Upper lobe of right lung (tissue), 1 donor: ENCODE measurements around the gene HIBADH. TPM values are rescaled to one million over a fixed set of nuclear protein-coding genes. Genes with fewer than 3 reads are reported as not detected.

Experiments used
- ATAC-seq: fragments of 200-7000 bp; cut with Tn5 transposase; one replicate; pipeline ENCODE4 v1.9.1; 2020; ENCODE audit warnings: mild to moderate bottlenecking, moderate library complexity
- DNase-seq: peaks from one replicate; pipeline ENCODE4 v3.0.0-alpha.2; 2020
- H3K27ac ChIP-seq: fragments of 200-600 bp; one replicate; pipeline ENCODE4 v1.8.0; 2022
- H3K27me3 ChIP-seq: fragments of 200-600 bp; one replicate; pipeline ENCODE4 v1.8.0; 2022; ENCODE audit warnings: mild to moderate bottlenecking
- H3K36me3 ChIP-seq: fragments of 200-600 bp; one replicate; pipeline ENCODE4 v1.8.0; 2022
- H3K4me1 ChIP-seq: fragments of 200-600 bp; one replicate; pipeline ENCODE4 v1.8.0; 2022
- H3K4me3 ChIP-seq: fragments of 200-600 bp; one replicate; pipeline ENCODE4 v1.8.0; 2022; ENCODE audit warnings: mild to moderate bottlenecking
- H3K9me3 ChIP-seq: fragments of 200-600 bp; one replicate; pipeline ENCODE4 v1.8.0; 2022
- intact Hi-C: fragments of 100-400 bp; cut with DNase I; formaldehyde crosslinking; loops from one replicate; pipeline ENCODE4 v1.11.0; 2022
- total RNA-seq: library from RNA; stranded (reverse); fragmentation: NEBNext Ultra II Directional; extraction: Animal tissue kit (Norgen Biotek cat#: 25700); gene quantifications from one replicate; pipeline ENCODE4 v1.2.1, GENCODE V29; 2021
- TF ChIP-seq, protein P1 (sequence below): fragments of 200-600 bp; IDR thresholded peaks from one replicate; pipeline ENCODE4 v1.8.0; 2022; ENCODE audit warnings: antibody characterized with exemption
- donor health status: DM: no; HTN: yes; CAD: no; lungs with severe emphysema.

Gene HIBADH
- total RNA-seq, 1 donor from 2014 or later, result 23.7 TPM

DNA sequence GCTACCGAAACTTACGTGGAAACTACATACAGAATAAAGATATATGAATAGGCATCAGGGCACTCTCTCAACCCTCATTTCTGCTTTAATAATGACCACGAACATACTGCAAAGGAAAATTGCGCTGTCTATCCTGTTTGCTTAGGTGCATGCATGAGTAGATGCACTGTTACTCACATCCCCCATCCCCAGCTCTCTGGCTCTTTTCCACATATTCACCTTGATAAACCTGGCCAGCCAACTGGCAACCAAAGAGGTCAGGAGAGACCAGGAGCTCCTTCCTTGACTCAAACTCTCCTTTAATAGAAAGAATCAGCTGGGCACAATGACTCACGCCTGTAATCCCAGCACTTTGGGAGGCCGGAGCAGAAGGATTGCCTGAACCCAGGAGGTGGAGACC is 29.6 kb downstream of the HIBADH start:
- DNase-seq (no peak), ATAC-seq (no peak)
- TF ChIP-seq, protein P1, sequence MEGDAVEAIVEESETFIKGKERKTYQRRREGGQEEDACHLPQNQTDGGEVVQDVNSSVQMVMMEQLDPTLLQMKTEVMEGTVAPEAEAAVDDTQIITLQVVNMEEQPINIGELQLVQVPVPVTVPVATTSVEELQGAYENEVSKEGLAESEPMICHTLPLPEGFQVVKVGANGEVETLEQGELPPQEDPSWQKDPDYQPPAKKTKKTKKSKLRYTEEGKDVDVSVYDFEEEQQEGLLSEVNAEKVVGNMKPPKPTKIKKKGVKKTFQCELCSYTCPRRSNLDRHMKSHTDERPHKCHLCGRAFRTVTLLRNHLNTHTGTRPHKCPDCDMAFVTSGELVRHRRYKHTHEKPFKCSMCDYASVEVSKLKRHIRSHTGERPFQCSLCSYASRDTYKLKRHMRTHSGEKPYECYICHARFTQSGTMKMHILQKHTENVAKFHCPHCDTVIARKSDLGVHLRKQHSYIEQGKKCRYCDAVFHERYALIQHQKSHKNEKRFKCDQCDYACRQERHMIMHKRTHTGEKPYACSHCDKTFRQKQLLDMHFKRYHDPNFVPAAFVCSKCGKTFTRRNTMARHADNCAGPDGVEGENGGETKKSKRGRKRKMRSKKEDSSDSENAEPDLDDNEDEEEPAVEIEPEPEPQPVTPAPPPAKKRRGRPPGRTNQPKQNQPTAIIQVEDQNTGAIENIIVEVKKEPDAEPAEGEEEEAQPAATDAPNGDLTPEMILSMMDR, result no peak
- Histone ChIP-seq H3K9me3 (no peaks in the 10 kb centered on the region), H3K4me3 (no peak overlapping the region), H3K27me3 (no peaks in the 10 kb centered on the region), H3K36me3 (no peaks in the 10 kb centered on the region), H3K4me1 (peaks cover 18% of the 10 kb centered on the region), H3K27ac (no peak overlapping the region)
- intact Hi-C loops, result no loop called here

DNA sequence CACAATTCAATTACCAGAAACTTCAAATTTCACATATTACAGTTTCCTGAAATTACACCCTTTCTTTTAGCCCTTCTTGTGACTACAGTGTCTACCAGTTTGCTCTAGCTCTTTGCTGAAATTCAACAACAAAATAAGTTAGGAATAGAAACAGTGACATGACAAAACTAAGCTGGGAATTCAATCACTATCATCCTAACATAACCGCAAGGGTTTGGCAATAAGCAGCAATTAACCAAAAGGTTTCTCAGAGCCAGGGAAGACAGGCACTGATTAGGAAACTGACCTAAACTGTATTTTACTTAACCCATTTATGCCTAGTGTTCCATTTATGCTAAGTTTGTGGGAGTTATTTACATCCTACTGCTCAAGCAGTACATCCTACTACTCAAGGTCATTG is 31.3 kb downstream of the HIBADH start:
- Histone ChIP-seq H3K4me3 (no peak overlapping the region), H3K27me3 (no peaks in the 10 kb centered on the region), H3K9me3 (no peaks in the 10 kb centered on the region), H3K27ac (no peak overlapping the region), H3K36me3 (no peaks in the 10 kb centered on the region), H3K4me1 (peaks cover 13% of the 10 kb centered on the region)
- ATAC-seq (no peak), DNase-seq (no peak)
- intact Hi-C loops, result no loop called here
- TF ChIP-seq, protein P1, result no peak

DNA sequence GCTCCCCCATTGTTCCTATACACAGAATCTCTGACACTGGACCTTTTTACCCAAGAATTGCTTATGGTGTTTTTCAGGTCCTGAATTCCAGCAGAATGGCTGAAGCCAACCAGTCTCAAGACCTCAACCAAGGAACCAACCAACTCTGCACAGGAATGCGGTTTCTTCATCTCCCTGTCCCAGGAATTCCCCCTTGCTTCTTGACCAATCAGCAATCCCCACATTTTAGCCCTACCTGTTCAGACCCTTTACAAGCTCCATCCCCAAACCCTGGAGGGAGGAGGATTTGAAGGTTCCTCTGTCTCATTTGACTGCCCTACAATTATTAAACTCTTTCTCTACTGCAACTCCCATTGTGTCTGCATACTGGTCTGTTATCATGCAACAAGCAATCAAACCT is 35.5 kb downstream of the HIBADH start:
- no peak for DNase-seq
- intact Hi-C loops, result no loop called here
- no peak overlapping the region for H3K27ac ChIP-seq

DNA sequence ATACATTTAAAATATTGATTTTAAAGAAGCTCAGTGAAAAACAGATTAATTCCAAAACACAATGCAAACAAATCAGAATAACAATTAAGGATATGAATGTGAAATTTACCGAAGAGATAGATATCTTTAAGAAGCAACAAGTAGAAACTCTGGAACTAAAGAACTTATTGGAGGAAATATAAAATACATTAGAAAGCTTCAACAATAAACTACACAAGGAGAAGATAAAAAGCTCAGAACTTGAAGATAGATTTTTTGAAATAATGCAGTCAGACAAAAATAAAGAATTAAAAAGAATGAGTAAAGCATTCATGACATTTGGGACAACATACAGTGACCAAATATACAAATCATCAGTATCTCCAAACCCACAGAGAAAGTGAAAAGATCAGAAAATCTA is 43.2 kb downstream of the HIBADH start:
- Histone ChIP-seq H3K4me1 (no peaks in the 10 kb centered on the region), H3K36me3 (no peaks in the 10 kb centered on the region), H3K27me3 (no peaks in the 10 kb centered on the region), H3K27ac (no peak overlapping the region), H3K9me3 (peaks cover 20% of the 10 kb centered on the region), H3K4me3 (no peak overlapping the region)
- intact Hi-C loops, result no loop called here
- no peak for ATAC-seq
- TF ChIP-seq, protein P1, result no peak
- DNase-seq, result no peak

More for the DNA sequence above, 35.5 kb downstream of the HIBADH start:
- TF ChIP-seq, protein P1, result no peak
- H3K4me1 ChIP-seq, result peaks cover 3% of the 10 kb centered on the region
- ATAC-seq, result no peak
- H3K4me3 ChIP-seq, result no peak overlapping the region
- H3K9me3 ChIP-seq, result no peaks in the 10 kb centered on the region
- H3K27me3 ChIP-seq, result no peaks in the 10 kb centered on the region
- no peaks in the 10 kb centered on the region for H3K36me3 ChIP-seq

DNA sequence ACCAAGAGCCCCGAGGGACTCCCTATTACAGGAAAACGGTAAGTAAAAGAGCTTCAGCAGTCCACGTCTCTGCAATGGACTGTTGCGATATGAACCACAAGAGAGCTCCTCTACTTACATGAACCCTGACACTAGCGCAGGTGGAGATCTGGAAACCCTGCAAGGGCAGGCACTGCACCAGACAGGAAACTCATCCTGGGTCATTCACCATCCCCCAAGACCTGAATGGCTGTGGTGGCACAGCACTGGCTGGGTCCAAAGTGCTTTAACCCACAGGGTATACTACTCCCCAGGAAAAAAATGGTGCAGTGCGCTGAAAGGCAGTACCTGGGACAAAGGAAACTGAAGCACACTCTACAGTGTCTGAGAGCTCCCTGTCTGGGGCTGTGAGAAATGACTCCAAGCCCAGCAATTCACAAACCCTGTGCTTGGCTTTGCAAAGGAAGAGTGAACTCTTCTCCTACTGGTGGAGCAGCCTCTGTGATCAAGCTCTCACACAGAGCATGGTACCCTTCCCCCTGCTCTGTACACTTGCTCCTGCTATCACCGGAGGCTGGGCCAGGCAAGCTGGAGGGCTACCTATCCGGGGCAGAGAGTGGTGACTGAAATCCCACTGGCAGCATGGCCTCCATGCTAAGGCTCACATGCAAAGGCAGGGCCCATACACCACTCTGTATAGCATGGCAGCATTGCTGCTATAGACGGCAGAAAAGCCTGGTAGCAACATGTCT is 44.9 kb downstream of the HIBADH start:
- H3K36me3 ChIP-seq, result no peaks in the 10 kb centered on the region
- H3K9me3 ChIP-seq, result peaks cover 20% of the 10 kb centered on the region
- H3K27ac ChIP-seq, result no peak overlapping the region
- intact Hi-C loops, result no loop called here
- TF ChIP-seq, protein P1, result no peak
- no peaks in the 10 kb centered on the region for H3K27me3 ChIP-seq
- ATAC-seq (no peak), DNase-seq (no peak)
- H3K4me1 ChIP-seq, result no peaks in the 10 kb centered on the region
- H3K4me3 ChIP-seq, result no peak overlapping the region
